ENCODE measurements around the gene DRC7. TPM values are rescaled to one million over a fixed set of nuclear protein-coding genes. Genes with fewer than 3 reads are reported as not detected.
"Not testable (repeated sequence)": the region's sequence is repeated elsewhere in the genome, so short reads cannot be mapped to it uniquely, and the experiment has no call there.

DRC7 gene
- total RNA-seq, 2 donors from 2014 or later: not detected

DNA sequence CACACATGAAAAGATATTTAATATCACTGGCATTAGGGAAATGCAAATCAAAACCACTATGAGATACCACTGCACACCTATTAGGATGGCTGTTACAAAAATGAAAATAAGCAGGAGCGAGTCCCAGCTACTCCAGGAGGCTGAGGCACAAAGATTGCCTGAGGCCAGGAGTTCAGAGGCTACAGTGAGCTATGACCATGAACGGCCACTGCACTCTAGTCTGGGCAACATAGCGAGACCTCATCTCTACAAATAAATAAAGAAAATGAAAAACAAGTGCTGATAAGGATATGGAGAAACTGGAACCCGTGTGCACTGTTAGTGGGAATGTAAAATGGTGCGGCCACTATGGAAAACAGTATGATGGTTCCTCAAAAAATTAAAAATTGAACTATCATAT, 84.1 kb downstream of the DRC7 start:
- no peaks in the 10 kb centered on the region for H3K4me1 ChIP-seq
- no peaks in the 10 kb centered on the region for H3K27me3 ChIP-seq
- H3K27ac ChIP-seq: no peak overlapping the region
- H3K9me3 ChIP-seq: no peaks in the 10 kb centered on the region
- no peak overlapping the region for H3K4me3 ChIP-seq
- TF ChIP-seq, protein P1, sequence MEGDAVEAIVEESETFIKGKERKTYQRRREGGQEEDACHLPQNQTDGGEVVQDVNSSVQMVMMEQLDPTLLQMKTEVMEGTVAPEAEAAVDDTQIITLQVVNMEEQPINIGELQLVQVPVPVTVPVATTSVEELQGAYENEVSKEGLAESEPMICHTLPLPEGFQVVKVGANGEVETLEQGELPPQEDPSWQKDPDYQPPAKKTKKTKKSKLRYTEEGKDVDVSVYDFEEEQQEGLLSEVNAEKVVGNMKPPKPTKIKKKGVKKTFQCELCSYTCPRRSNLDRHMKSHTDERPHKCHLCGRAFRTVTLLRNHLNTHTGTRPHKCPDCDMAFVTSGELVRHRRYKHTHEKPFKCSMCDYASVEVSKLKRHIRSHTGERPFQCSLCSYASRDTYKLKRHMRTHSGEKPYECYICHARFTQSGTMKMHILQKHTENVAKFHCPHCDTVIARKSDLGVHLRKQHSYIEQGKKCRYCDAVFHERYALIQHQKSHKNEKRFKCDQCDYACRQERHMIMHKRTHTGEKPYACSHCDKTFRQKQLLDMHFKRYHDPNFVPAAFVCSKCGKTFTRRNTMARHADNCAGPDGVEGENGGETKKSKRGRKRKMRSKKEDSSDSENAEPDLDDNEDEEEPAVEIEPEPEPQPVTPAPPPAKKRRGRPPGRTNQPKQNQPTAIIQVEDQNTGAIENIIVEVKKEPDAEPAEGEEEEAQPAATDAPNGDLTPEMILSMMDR (IDR thresholded peaks at IDR 0.05): no peak
- no peak for DNase-seq (ENCODE audit: low spot score)
- H3K36me3 ChIP-seq: peaks cover 32% of the 10 kb centered on the region

DNA sequence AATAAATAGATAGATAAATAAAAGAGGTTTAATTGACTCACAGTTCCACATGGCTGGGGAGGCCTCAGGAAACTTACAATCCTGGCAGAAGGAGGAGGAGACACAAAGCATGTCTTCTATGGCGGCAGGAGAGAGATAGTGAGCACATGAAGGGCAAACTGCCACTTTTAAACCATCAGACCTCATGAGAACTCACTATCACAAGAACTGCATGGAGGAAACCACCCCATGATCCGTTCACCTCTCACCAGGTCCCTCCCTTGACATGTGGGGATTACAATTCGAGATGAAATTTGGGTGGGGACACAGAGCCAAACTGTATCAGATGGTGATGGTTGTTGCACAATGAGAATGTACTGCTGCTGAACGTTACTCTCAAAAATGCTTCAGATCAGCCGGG, 85.2 kb downstream of the DRC7 start:
- H3K27me3 ChIP-seq: not testable (repeated sequence)

DNA sequence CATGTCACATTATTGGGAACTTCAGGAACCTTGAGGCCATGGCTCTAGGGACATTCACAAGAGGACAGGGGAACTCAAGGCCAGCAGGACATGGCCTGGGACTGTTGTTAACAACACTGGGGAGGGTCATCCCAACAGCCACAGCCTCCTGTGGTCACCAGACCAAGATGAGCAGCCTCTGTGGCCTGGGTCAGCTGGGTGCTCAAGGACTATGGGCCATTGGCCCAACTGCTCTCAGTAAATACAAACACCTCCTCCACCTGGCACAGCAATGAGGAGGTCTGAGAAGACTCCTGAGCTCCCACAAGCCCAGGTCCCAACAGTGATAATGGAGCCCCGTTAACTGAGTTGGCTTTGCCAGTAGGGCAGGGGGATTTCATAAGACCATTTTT, 86.7 kb downstream of the DRC7 start:
- TF ChIP-seq, protein P1 (IDR thresholded peaks at IDR 0.05): no peak
- Histone ChIP-seq H3K4me3 (no peak overlapping the region), H3K4me1 (peaks cover 0 to 2% of the 10 kb centered on the region in 2 donors), H3K36me3 (peaks cover 33% of the 10 kb centered on the region), H3K27ac (no peak overlapping the region), H3K27me3 (no peaks in the 10 kb centered on the region), H3K9me3 (no peaks in the 10 kb centered on the region)
- DNase-seq (ENCODE audit: low spot score): no peak

More for the DNA sequence above, 85.2 kb downstream of the DRC7 start:
- H3K36me3 ChIP-seq: peaks cover 40% of the 10 kb centered on the region
- H3K27ac ChIP-seq; H3K9me3 ChIP-seq; H3K4me3 ChIP-seq; H3K4me1 ChIP-seq; DNase-seq (ENCODE audit: low spot score): not testable (repeated sequence)

Small RNA genes within 50 kb of the gene (microRNA-seq; reads per million reads assigned to microRNA genes)
- gene MIR6772 (ENCODE audit: borderline number of aligned reads in 2 of 2, borderline replicate concordance in 1 of 2): 0 to 0.71 reads per million in 2 donors

Other genes with a start within 250 kb of the DRC7 start
- gene CIAPIN1, start 247.4 kb upstream of the DRC7 start, total RNA-seq: 10 to 100 TPM; 33.0 to 34.4 TPM
- gene COQ9, start 247.3 kb upstream of the DRC7 start, total RNA-seq: 100 to 1,000 TPM; 106 to 153 TPM
- gene POLR2C, start 232.1 kb upstream of the DRC7 start, total RNA-seq: 10 to 100 TPM; 76.8 to 86.3 TPM
- gene DOK4, start 208.3 kb upstream of the DRC7 start, total RNA-seq: 10 to 100 TPM; 15.2 to 34.2 TPM
- gene CCDC102A, start 158.2 kb upstream of the DRC7 start, total RNA-seq: 10 to 100 TPM; 11.2 to 15.1 TPM
- gene ADGRG5, start 152.2 kb upstream of the DRC7 start, total RNA-seq: under 1 TPM; 0.08 to 0.44 TPM
- gene ADGRG1, start 66.2 kb upstream of the DRC7 start, total RNA-seq: 10 to 100 TPM; 12.6 to 25.5 TPM
- gene ADGRG3, start 26.5 kb upstream of the DRC7 start, total RNA-seq: 1 to 10 TPM in 1 of 2 donors, under 1 TPM in 1; 0.75 to 1.0 TPM
- 10 to 100 TPM; 11.7 TPM for gene KATNB1, start 41.0 kb downstream of the DRC7 start, total RNA-seq
- gene KIFC3, start 107.7 kb downstream of the DRC7 start, total RNA-seq: 10 to 100 TPM; 40.6 to 59.5 TPM